ENCODE data around the gene SUSD3. TPM values are rescaled to one million over a fixed set of nuclear protein-coding genes. Genes with fewer than 3 reads are reported as not detected.
A peak's percentile ranks its signal among the peaks of the same experiment; 100 is the strongest.
"Not testable (repeated sequence)": the region's sequence is repeated elsewhere in the genome, so short reads cannot be mapped to it uniquely, and the experiment has no call there.

SUSD3 gene
- total RNA-seq, 1 donor from 2014 or later = 0.60 TPM

GRCh38 chr9:93098236-93098946, 39.9 kb downstream of the SUSD3 start:
- intact Hi-C loops (cut with micrococcal nuclease) = no loop called here
- H3K4me1 ChIP-seq = peaks cover 61% of the 10 kb centered on the region

GRCh38 chr9:93099551-93100275, 41.2 kb downstream of the SUSD3 start:
- peaks cover 47% of the 10 kb centered on the region for H3K4me1 ChIP-seq
- intact Hi-C loops (cut with micrococcal nuclease) = no loop called here
- H3K27ac ChIP-seq (replicated peaks) = peak overlapping the region; percentile 93
- no peaks in the 10 kb centered on the region for H3K27me3 ChIP-seq (ENCODE audit: low read depth)
- TF ChIP-seq, protein P1, sequence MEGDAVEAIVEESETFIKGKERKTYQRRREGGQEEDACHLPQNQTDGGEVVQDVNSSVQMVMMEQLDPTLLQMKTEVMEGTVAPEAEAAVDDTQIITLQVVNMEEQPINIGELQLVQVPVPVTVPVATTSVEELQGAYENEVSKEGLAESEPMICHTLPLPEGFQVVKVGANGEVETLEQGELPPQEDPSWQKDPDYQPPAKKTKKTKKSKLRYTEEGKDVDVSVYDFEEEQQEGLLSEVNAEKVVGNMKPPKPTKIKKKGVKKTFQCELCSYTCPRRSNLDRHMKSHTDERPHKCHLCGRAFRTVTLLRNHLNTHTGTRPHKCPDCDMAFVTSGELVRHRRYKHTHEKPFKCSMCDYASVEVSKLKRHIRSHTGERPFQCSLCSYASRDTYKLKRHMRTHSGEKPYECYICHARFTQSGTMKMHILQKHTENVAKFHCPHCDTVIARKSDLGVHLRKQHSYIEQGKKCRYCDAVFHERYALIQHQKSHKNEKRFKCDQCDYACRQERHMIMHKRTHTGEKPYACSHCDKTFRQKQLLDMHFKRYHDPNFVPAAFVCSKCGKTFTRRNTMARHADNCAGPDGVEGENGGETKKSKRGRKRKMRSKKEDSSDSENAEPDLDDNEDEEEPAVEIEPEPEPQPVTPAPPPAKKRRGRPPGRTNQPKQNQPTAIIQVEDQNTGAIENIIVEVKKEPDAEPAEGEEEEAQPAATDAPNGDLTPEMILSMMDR (IDR thresholded peaks at IDR 0.05; ENCODE audit: borderline replicate concordance) = no peak
- peaks cover 10% of the 10 kb centered on the region for H3K9me3 ChIP-seq (replicated peaks)
- H3K36me3 ChIP-seq = peaks cover 9% of the 10 kb centered on the region
- H3K4me3 ChIP-seq = no peak overlapping the region
- no peak for DNase-seq

More at GRCh38 chr9:93098236-93098946, 39.9 kb downstream of the SUSD3 start:
- Histone ChIP-seq H3K27me3 (ENCODE audit: low read depth) (no peaks in the 10 kb centered on the region), H3K4me3 (peak overlapping the region; percentile 37), H3K27ac (replicated peaks) (peak overlapping the region; percentile 93), H3K9me3 (replicated peaks) (no peaks in the 10 kb centered on the region), H3K36me3 (no peaks in the 10 kb centered on the region)
- TF ChIP-seq, protein P1 (IDR thresholded peaks at IDR 0.05; ENCODE audit: borderline replicate concordance) = no peak
- peak; percentile 86 for DNase-seq

GRCh38 chr9:93100276-93100636, 41.8 kb downstream of the SUSD3 start:
- peaks cover 9% of the 10 kb centered on the region for H3K36me3 ChIP-seq
- H3K27ac ChIP-seq (replicated peaks) = no peak overlapping the region
- H3K27me3 ChIP-seq (ENCODE audit: low read depth) = no peaks in the 10 kb centered on the region
- H3K9me3 ChIP-seq (replicated peaks) = peaks cover 10% of the 10 kb centered on the region
- H3K4me1 ChIP-seq = peaks cover 42% of the 10 kb centered on the region
- no peak for DNase-seq
- no peak overlapping the region for H3K4me3 ChIP-seq
- intact Hi-C loops (cut with micrococcal nuclease) = no loop called here
- TF ChIP-seq, protein P1 (IDR thresholded peaks at IDR 0.05; ENCODE audit: borderline replicate concordance) = no peak

DNA sequence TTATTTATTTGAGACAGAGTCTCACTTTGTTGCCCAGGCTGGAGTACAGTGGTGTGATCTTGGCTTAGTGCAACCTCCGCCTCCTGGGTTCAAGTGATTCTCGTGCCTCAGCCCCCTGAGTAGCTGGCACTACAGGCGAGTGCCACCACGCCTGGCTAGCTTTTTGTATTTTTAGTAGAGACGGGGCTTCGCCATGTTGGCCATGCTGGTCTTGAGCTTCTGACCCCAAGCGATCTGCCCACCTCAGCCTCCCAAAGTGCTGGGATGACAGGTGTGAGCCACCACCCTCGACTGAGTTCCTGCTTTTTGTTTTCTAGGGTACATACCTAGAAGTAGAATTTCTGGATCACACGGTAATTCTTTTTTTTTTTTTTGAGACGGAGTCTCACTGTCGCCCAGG, 42.6 kb downstream of the SUSD3 start:
- H3K36me3 ChIP-seq; H3K4me3 ChIP-seq; H3K27me3 ChIP-seq (ENCODE audit: low read depth); H3K9me3 ChIP-seq (replicated peaks); H3K27ac ChIP-seq (replicated peaks); DNase-seq; intact Hi-C loops (cut with micrococcal nuclease): not testable (repeated sequence)
- peaks cover 41% of the 10 kb centered on the region for H3K4me1 ChIP-seq

GRCh38 chr9:93105620-93106019, 47.1 kb downstream of the SUSD3 start:
- Histone ChIP-seq H3K9me3 (replicated peaks) (peaks cover 10% of the 10 kb centered on the region), H3K27me3 (ENCODE audit: low read depth) (no peaks in the 10 kb centered on the region), H3K4me1 (peaks cover 12% of the 10 kb centered on the region), H3K36me3 (peaks cover 24% of the 10 kb centered on the region), H3K4me3 (no peak overlapping the region), H3K27ac (replicated peaks) (no peak overlapping the region)
- intact Hi-C loops (cut with micrococcal nuclease) = no loop called here
- no peak for DNase-seq
- TF ChIP-seq, protein P1 (IDR thresholded peaks at IDR 0.05; ENCODE audit: borderline replicate concordance) = no peak

All from left ventricle myocardium inferior (tissue), 1 donor.